GM23338 (cell line): ENCODE measurements around the gene CD5L. TPM values are rescaled to one million over a fixed set of nuclear protein-coding genes. Genes with fewer than 3 reads are reported as not detected.

ENCODE experiments used
- ATAC-seq: fragments of 200-7000 bp; cut with Tn5 transposase; 3 replicates; pipeline ENCODE4 v1.9.1; 2020
- DNase-seq: peaks from one replicate; pipeline ENCODE4 v3.0.0-alpha.2; 2015; ENCODE audit warnings: low spot score
- H2AFZ ChIP-seq: fragments of 200-600 bp; sonication (generic); 2 replicates; pipeline ENCODE4 v1.8.0; 2016; ENCODE audit warnings: antibody characterized with exemption, mild to moderate bottlenecking, moderate library complexity
- H3F3A ChIP-seq: fragments of 200-600 bp; sonication (generic); replicated peaks from 2 replicates; pipeline ENCODE4 v1.8.0; 2017; ENCODE audit warnings: antibody characterized with exemption, mixed run types, low read depth
- H3K27ac ChIP-seq: fragments of 200-600 bp; sonication (generic); 2 replicates; pipeline ENCODE4 v1.6.1; 2016; ENCODE audit warnings: low read depth
- H3K27me3 ChIP-seq: fragments of 200-600 bp; sonication (generic); 2 replicates; pipeline ENCODE4 v1.8.0; 2016; ENCODE audit warnings: mild to moderate bottlenecking, mixed run types, moderate library complexity; ENCODE audit not compliant: insufficient read depth
- H3K36me3 ChIP-seq: fragments of 200-600 bp; sonication (generic); 2 replicates; pipeline ENCODE4 v1.8.0; 2016; ENCODE audit warnings: mild to moderate bottlenecking; ENCODE audit not compliant: insufficient read depth
- H3K4me1 ChIP-seq: fragments of 200-600 bp; sonication (generic); 2 replicates; pipeline ENCODE4 v1.8.0; 2016; ENCODE audit warnings: mild to moderate bottlenecking, moderate library complexity; ENCODE audit not compliant: insufficient read depth
- H3K4me2 ChIP-seq: fragments of 200-600 bp; sonication (generic); 2 replicates; pipeline ENCODE4 v1.7.1; 2017; ENCODE audit warnings: mixed run types
- H3K4me3 ChIP-seq: fragments of 200-600 bp; sonication (generic); 2 replicates; pipeline ENCODE4 v1.6.1; 2016; ENCODE audit warnings: mixed run types
- H3K79me2 ChIP-seq: fragments of 200-600 bp; sonication (generic); replicated peaks from 2 replicates; pipeline ENCODE4 v1.8.0; 2017; ENCODE audit warnings: mild to moderate bottlenecking; ENCODE audit not compliant: insufficient read depth
- H3K9me2 ChIP-seq: fragments of 200-600 bp; sonication (generic); 2 replicates; pipeline ENCODE4 v1.8.0; 2017; ENCODE audit not compliant: insufficient read depth
- H4K20me1 ChIP-seq: fragments of 200-600 bp; sonication (generic); replicated peaks from 2 replicates; pipeline ENCODE4 v1.8.0; 2017; ENCODE audit warnings: mild to moderate bottlenecking; ENCODE audit not compliant: insufficient read depth
- H3K27ac Mint-ChIP-seq: 2 replicates; pipeline ENCODE4 v1.8.0; 2020; ENCODE audit warnings: inconsistent platforms, mild to moderate bottlenecking, moderate library complexity, mixed read lengths
- H3K27me3 Mint-ChIP-seq: 3 replicates; pipeline ENCODE4 v1.8.0; 2022; ENCODE audit warnings: low read depth, mild to moderate bottlenecking, moderate library complexity, mixed read lengths, inconsistent platforms; ENCODE audit not compliant: insufficient read depth, poor library complexity
- H3K36me3 Mint-ChIP-seq: 3 replicates; pipeline ENCODE4 v1.8.0; 2021; ENCODE audit warnings: low read depth, mild to moderate bottlenecking, inconsistent platforms, moderate library complexity, mixed read lengths
- H3K4me1 Mint-ChIP-seq: 3 replicates; pipeline ENCODE4 v1.8.0; 2020; ENCODE audit warnings: mild to moderate bottlenecking, inconsistent platforms, mixed read lengths
- H3K4me3 Mint-ChIP-seq: 3 replicates; pipeline ENCODE4 v1.8.0; 2021; ENCODE audit warnings: moderate library complexity, mild to moderate bottlenecking, inconsistent platforms, mixed read lengths
- H3K9me3 Mint-ChIP-seq: 3 replicates; pipeline ENCODE4 v1.8.0; 2020; ENCODE audit warnings: moderate library complexity, mild to moderate bottlenecking, inconsistent platforms, mixed read lengths
- EZH2 ChIP-seq: fragments of 200-600 bp; sonication (generic); IDR thresholded peaks from one replicate; pipeline ENCODE4 v1.8.0; 2017; ENCODE audit warnings: antibody characterized with exemption, mild to moderate bottlenecking, low read depth; ENCODE audit not compliant: unreplicated experiment
- NANOG ChIP-seq: IDR thresholded peaks from 2 replicates; pipeline ENCODE4 v1.6.1; 2016; ENCODE audit warnings: antibody characterized with exemption, borderline replicate concordance
- POLR2AphosphoS5 ChIP-seq: IDR thresholded peaks from 2 replicates; pipeline ENCODE4 v1.6.1; 2016; ENCODE audit warnings: antibody characterized with exemption, low read depth
- STAT1 ChIP-seq: IDR thresholded peaks from one replicate; pipeline ENCODE4 v1.6.1; 2016; ENCODE audit warnings: antibody characterized with exemption; ENCODE audit not compliant: unreplicated experiment
- ZNF331 ChIP-seq: fragments of 250-450 bp; sonication (Bioruptor Pico); IDR thresholded peaks from 2 replicates; pipeline ENCODE4 v1.5.0; 2020; ENCODE audit warnings: low read depth, mild to moderate bottlenecking, moderate library complexity
- polyA plus RNA-seq: library from polyadenylated mRNA; unstranded; fragments of >200 nt; fragmentation: Nextera tagmentation; extraction: Ambion mirVana; gene quantifications from 2 replicates; pipeline ENCODE4 v1.2.1, GENCODE V29; 2016
- total RNA-seq: library from RNA; depleted of rRNA; stranded (reverse); fragments of >200 nt; shearing (Covaris generic); gene quantifications from 2 replicates; pipeline ENCODE4 v1.2.3, GENCODE V29; 2014
- TF ChIP-seq, protein P1 (sequence below): fragments of 250-450 bp; sonication (Bioruptor Pico); IDR thresholded peaks from 2 replicates; pipeline ENCODE4 v1.5.0; 2020; ENCODE audit warnings: mild to moderate bottlenecking, moderate library complexity
- TF ChIP-seq, protein P2 (sequence below): IDR thresholded peaks from 2 replicates; pipeline ENCODE4 v1.6.1; 2016; ENCODE audit warnings: antibody characterized with exemption

Gene CD5L
- total and polyA plus RNA-seq, 2 experiments from 2014 or later = not detected

DNA sequence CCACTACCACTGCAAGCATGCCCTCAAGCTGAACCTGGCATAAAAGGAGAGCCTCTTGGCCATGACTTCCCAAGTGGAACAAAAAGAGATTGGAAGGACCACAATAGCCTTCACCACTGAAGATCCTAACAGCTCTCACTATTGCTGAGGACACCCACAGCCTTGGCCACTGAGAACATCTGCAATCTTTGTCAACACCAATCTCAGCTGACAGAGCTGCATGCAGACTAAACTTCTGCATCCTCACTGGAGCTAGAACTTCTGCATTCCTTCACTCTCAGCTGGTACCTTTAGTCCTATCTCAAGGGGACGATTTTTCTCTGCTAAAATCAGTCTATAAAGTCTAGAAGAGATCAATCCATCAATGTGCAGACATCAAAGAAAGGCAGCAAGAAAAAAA, 56.4 kb downstream of the CD5L start (continued):
- TF ChIP-seq, protein P1, sequence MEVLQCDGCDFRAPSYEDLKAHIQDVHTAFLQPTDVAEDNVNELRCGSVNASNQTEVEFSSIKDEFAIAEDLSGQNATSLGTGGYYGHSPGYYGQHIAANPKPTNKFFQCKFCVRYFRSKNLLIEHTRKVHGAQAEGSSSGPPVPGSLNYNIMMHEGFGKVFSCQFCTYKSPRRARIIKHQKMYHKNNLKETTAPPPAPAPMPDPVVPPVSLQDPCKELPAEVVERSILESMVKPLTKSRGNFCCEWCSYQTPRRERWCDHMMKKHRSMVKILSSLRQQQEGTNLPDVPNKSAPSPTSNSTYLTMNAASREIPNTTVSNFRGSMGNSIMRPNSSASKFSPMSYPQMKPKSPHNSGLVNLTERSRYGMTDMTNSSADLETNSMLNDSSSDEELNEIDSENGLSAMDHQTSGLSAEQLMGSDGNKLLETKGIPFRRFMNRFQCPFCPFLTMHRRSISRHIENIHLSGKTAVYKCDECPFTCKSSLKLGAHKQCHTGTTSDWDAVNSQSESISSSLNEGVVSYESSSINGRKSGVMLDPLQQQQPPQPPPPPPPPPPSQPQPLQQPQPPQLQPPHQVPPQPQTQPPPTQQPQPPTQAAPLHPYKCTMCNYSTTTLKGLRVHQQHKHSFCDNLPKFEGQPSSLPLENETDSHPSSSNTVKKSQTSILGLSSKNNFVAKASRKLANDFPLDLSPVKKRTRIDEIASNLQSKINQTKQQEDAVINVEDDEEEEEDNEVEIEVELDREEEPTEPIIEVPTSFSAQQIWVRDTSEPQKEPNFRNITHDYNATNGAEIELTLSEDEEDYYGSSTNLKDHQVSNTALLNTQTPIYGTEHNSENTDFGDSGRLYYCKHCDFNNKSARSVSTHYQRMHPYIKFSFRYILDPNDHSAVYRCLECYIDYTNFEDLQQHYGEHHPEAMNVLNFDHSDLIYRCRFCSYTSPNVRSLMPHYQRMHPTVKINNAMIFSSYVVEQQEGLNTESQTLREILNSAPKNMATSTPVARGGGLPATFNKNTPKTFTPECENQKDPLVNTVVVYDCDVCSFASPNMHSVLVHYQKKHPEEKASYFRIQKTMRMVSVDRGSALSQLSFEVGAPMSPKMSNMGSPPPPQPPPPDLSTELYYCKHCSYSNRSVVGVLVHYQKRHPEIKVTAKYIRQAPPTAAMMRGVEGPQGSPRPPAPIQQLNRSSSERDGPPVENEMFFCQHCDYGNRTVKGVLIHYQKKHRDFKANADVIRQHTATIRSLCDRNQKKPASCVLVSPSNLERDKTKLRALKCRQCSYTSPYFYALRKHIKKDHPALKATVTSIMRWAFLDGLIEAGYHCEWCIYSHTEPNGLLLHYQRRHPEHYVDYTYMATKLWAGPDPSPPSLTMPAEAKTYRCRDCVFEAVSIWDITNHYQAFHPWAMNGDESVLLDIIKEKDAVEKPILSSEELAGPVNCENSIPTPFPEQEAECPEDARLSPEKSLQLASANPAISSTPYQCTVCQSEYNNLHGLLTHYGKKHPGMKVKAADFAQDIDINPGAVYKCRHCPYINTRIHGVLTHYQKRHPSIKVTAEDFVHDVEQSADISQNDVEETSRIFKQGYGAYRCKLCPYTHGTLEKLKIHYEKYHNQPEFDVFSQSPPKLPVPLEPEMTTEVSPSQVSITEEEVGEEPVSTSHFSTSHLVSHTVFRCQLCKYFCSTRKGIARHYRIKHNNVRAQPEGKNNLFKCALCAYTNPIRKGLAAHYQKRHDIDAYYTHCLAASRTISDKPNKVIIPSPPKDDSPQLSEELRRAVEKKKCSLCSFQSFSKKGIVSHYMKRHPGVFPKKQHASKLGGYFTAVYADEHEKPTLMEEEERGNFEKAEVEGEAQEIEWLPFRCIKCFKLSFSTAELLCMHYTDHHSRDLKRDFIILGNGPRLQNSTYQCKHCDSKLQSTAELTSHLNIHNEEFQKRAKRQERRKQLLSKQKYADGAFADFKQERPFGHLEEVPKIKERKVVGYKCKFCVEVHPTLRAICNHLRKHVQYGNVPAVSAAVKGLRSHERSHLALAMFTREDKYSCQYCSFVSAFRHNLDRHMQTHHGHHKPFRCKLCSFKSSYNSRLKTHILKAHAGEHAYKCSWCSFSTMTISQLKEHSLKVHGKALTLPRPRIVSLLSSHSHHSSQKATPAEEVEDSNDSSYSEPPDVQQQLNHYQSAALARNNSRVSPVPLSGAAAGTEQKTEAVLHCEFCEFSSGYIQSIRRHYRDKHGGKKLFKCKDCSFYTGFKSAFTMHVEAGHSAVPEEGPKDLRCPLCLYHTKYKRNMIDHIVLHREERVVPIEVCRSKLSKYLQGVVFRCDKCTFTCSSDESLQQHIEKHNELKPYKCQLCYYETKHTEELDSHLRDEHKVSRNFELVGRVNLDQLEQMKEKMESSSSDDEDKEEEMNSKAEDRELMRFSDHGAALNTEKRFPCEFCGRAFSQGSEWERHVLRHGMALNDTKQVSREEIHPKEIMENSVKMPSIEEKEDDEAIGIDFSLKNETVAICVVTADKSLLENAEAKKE (CRISPR knock-in tag) = no peak
- TF ChIP-seq, protein P2, sequence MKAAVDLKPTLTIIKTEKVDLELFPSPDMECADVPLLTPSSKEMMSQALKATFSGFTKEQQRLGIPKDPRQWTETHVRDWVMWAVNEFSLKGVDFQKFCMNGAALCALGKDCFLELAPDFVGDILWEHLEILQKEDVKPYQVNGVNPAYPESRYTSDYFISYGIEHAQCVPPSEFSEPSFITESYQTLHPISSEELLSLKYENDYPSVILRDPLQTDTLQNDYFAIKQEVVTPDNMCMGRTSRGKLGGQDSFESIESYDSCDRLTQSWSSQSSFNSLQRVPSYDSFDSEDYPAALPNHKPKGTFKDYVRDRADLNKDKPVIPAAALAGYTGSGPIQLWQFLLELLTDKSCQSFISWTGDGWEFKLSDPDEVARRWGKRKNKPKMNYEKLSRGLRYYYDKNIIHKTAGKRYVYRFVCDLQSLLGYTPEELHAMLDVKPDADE = no peak

DNA sequence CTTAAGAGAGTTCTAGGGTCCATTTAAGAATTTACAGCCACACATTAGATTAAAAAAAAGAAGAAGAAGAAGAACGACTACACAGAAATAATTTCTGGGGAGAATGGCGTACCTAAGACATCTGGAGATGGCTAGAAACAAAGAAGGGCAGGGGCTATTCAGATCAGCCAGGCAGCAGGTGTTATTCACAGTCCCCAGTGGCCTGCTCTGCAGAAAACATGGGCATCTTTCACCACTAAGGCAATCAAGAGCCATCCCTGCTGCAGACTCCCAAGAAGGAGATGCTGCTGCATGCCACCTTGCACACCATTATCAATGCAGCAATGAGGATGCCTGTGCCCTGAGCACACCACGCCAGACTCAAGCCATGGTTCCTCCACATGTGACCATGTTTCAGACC, 56.8 kb downstream of the CD5L start:
- no peak for ATAC-seq
- DNase-seq = no peak
- no peaks in the 10 kb centered on the region for H3K36me3 Mint-ChIP-seq
- no peak for TF ChIP-seq STAT1
- TF ChIP-seq EZH2 = no peak
- TF ChIP-seq, protein P2 = no peak
- TF ChIP-seq, protein P1 (CRISPR knock-in tag) = no peak
- TF ChIP-seq NANOG = no peak
- TF ChIP-seq ZNF331 (CRISPR knock-in tag) = no peak
- TF ChIP-seq POLR2AphosphoS5 = no peak

More for the DNA sequence above, 56.8 kb downstream of the CD5L start:
- H3K4me1 ChIP-seq = no peaks in the 10 kb centered on the region
- no peaks in the 10 kb centered on the region for H3F3A ChIP-seq
- Mint-ChIP-seq H3K9me3 (no peaks in the 10 kb centered on the region), H3K4me1 (peaks cover under 1% of the 10 kb centered on the region; the same call in 1 of the 3 replicates), H3K4me3 (no peak overlapping the region), H3K27ac (no peak overlapping the region), H3K27me3 (no peaks in the 10 kb centered on the region)
- H3K79me2 ChIP-seq = no peaks in the 10 kb centered on the region
- H4K20me1 ChIP-seq = no peaks in the 10 kb centered on the region
- H3K4me2 ChIP-seq = no peak overlapping the region
- no peak overlapping the region for H3K4me3 ChIP-seq
- H3K36me3 ChIP-seq = no peaks in the 10 kb centered on the region
- peaks cover 7% of the 10 kb centered on the region; the same call in 1 of the 2 replicates for H3K9me2 ChIP-seq
- no peak overlapping the region; the same call in 1 of the 2 replicates for H2AFZ ChIP-seq
- no peaks in the 10 kb centered on the region for H3K27me3 ChIP-seq
- no peak overlapping the region for H3K27ac ChIP-seq
